GM21576 (cell line): ENCODE measurements around the gene ACVR2A.

ENCODE experiments used
- ATAC-seq: cut with Tn5 transposase; IDR thresholded peaks from one replicate; pipeline ENCODE4 v1.9.1; 2021; ENCODE audit warnings: mild to moderate bottlenecking, moderate library complexity; ENCODE audit not compliant: unreplicated experiment

ACVR2A gene

GRCh38 chr2:147844697-147845410, at the start of gene ACVR2A:
Gene ACVR2A, plus strand, starts transcription at chr2:147845029. Its CDS starts 124 bp downstream, at chr2:147845153.
- ATAC-seq: peak; percentile 30

- ATAC-seq: no peak
These were observed 44.5 kb upstream of the ACVR2A start for GRCh38 chr2:147800316-147800715.

GRCh38 chr2:147806846-147807245, 38.0 kb upstream of the ACVR2A start:
- no peak for ATAC-seq

DNA sequence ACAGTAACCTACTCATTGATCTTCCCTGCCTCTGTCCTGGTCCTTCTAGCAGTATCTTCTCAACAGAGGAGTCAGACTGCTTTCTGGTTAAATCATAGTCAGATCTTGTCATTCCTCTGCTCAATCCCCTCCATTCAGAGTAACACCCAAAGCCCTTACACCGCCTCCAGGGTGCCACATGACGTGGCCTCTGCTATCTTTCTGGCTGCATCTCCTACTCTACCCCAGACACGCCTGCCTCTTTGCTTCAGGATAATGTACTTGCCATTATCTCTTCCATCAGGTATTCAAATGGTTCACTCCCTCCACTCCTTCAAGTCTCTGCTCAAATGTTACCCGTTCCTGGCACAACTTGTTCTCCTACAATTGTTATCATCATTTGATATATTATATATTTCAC, 36.3 kb upstream of the ACVR2A start:
- no peak for ATAC-seq

- no peak for ATAC-seq
These were observed 33.7 kb upstream of the ACVR2A start for GRCh38 chr2:147810883-147811765.

DNA sequence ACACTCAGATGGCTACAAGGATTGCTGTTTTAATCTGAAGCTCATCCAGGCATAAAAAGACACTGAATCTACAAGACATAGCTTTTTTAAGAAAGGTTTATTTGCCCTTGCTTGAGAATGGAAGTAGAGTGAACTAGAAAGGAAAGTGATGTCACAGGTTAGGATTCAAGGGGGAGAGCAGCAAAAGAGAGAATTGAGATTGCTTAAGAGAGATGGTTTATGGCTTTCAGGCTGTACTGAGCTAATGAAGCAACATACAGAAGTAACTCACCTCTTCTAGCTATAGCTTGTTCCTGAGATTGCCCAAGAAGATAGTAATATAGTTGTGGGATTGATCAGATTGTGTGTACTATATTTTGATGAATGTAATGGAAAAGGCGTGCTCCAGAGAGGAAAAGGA, 26.1 kb upstream of the ACVR2A start:
- no peak for ATAC-seq

- no peak for ATAC-seq
These were observed 20.2 kb upstream of the ACVR2A start for GRCh38 chr2:147824620-147825019.

DNA sequence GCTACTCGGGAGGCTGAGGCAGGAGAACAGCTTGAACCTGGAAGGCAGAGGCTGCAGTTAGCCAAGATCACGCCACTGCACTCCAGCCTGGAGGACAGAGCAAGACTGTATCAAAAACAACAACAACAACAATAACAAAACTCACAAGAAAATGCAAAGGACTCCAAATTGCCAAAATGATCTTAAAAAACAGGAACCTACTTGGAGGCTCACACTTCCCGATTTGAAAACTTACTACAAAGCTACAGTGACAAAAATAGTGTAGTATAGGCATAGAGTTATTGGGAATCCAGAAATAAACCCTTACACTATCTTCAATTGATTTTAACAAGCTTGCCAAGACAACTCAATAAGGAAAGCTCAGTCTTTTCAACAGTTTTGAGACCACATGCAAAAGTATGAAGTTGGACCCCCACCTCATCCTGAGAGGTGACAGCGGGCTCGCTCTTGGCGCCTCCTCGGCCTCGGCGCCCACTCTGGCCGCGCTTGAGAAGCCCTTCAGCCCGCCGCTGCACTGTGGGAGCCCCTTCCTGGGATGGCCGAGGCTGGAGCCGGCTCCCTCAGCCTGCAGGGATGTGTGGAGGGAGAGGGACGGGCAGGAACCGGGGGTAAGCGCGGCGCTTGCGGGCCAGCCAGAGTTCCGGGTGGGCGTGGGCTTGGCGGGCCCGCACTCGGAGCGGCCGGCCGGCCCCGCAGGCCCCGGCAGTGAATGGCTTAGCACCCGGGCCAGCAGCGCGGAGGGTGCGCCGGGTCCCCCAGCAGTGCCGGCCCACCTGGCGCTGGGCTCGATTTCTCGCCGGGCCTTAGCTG, 18.3 kb upstream of the ACVR2A start:
- ATAC-seq: no peak

GRCh38 chr2:147827088-147827375, 17.8 kb upstream of the ACVR2A start:
- ATAC-seq: no peak

GRCh38 chr2:147829106-147829505, 15.7 kb upstream of the ACVR2A start:
- ATAC-seq: no peak

GRCh38 chr2:147836099-147836498, 8.7 kb upstream of the ACVR2A start:
- no peak for ATAC-seq

- ATAC-seq: no peak
These were observed 1.4 kb upstream of the ACVR2A start for GRCh38 chr2:147843391-147843863.

DNA sequence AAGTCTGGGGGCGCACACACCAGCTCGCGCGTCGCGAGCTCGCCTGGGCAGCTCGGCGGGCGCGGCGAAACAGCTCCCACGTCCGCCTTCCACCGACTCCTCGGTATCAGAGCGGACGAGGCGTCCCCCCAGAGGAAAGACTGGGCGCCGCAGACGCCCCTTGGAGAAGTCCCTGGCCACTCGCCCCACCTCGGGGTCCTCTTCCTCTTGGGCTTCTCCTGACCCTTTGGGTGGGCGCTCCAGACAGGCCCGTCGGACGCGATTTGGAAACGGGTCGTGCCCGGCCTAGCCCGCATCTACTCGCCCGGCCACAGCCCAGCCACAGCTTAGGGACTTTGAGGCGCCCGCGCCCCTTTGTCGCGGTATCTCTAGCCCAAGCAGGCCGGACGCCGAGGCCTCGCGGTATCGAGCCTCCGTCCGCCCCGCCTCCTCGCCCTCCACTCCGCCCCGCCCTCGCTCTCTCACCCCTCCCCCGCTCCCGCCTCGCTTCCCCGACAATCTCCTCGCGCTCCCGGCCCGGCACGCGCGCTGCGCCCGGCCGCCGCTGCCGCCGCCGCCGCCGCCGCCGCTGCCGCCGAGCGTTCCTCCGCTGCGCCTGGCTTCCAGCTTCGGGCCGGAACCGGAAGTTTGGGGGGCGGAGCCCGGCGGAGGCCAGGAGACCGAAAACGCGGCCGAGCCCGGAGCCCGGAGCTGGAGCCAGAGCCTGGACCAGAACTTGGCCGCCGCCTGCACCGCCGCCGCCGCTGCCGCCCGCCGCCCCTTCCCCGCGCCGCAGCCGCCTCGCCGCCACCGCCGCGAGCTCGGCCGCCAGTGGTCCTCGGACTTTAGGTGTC, 749 bp upstream of the ACVR2A start:
- peak; percentile 80 for ATAC-seq

- ATAC-seq: peak; percentile 58
These were observed 662 bp downstream of the ACVR2A start for GRCh38 chr2:147845411-147845971.

DNA sequence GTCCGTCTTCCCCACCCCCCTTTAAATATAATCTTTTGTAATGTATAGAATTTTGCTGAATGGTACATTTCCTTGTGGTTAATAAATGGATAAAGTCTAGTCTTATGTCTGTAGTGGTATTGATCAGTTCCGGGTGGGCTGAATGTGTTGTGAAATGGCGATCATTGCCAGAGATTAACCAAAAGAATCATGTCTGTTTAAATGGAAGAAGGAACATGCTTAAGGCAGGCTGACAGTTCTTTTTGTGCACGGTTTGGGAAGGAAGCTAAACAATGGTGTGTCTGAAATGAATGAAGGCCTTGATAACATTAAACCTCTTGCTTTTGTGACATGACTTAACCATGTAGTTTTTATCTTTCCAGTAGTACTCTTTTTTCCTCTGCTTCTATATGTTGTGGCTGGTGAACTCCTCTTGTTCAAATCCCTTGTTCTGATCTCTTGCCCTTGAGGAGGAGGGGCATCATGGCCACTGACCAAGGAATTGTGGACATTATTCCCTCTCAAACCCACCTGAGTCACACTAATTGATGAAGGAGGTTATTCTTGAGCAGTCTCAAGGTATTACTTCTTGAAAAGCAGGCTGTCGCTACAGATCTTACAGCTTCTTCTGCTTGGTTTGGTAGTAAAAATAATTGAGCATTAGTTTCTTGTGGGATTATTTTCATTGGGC, 1.7 kb downstream of the ACVR2A start:
- no peak for ATAC-seq

DNA sequence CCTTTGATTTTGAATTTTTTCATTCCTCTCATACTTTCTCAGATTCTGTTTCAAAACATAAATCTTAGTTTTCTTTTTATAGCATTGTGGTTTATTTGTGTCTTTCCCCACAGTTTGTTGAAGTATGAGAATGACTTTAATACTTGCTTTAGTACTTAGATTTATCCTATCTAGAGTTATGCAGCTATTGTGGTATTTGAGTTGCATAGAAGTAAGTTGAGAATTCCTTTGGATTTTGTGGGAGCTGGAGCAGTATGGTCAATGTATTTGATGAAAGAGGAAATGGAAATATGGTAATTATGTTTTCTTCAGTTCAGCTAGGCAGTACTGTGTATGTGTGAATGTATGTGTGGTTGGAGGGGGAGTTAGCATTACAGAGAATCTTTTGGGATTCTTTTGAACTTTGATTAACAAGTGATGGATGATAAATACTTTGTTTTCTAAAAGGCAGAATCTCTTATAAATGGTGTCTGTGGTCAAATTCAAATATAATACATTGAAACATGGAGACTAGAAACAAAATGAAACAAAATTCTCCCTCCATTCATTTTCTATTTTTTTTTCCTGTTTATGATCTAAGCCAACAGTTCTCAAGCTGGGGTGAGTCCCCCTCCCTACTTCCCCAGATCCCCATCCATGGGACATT, 3.0 kb downstream of the ACVR2A start:
- ATAC-seq: no peak

GRCh38 chr2:147850838-147851237, 6.0 kb downstream of the ACVR2A start:
- no peak for ATAC-seq

DNA sequence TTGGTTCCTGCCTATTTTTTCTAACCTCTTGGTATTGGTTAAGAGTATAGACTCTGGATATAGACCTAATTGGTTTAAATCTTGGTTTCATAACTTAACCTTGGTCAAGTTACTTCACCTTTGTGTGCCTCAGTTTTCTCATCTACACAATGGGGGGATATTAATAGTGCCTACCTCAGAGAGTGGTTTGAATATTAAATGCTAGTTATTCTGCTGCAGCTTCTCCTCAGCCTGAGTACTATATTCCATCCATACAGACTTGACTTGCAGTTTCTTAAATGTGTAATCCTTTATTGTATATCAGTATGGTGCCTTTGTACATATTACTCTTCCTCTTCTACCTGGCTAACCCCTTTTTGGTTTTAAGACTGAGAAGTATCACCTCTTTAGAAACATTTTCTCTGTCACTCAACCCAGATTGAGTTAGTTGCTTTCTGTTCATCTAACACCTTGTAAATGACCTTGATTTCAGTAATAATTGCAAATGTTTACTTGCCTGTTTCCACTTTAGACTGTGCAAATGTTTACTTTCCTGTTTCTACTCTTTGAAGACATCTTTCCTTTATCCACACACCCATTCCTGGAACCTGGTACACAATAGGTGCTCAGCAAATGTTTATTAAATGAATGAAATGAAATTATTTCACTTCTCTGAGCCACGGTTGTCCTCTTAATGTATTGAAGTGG, 6.6 kb downstream of the ACVR2A start:
- ATAC-seq: no peak
